ENCODE results near the gene PRKCB. TPM values are rescaled to one million over a fixed set of nuclear protein-coding genes. Genes with fewer than 3 reads are reported as not detected.

PRKCB gene
- total RNA-seq, 1 donor from 2014 or later, result 28.7 TPM

DNA sequence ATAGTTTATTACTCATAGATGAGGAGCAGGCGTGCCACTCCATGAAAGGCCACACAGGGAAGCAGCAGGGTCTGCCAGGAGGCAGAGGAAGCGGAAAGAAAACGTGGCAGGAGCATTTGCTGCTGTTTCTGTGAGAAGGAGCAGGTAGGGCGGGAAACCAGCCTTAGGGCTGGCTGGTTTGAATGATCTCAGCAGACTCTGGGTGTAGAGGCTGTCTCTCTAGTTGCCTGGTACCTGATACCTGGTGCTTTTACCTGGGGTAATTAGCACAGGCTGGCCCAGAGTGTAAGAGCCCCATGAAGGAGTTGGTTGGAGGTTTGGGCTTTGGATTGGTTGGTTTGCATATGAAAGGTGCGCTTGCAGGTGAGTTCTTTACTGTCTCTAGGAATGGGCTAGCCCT, 215.3 kb downstream of the PRKCB start:
- no peak overlapping the region for H3K4me3 Mint-ChIP-seq (ENCODE audit: unreplicated experiment)
- H3K36me3 Mint-ChIP-seq (ENCODE audit: low read depth, unreplicated experiment), result no peaks in the 10 kb centered on the region
- H3K27ac Mint-ChIP-seq (ENCODE audit: unreplicated experiment), result no peak overlapping the region
- no peak for DNase-seq (ENCODE audit: low spot score)
- peaks cover 8% of the 10 kb centered on the region for H3K27me3 Mint-ChIP-seq (ENCODE audit: unreplicated experiment)
- TF ChIP-seq, protein P1, sequence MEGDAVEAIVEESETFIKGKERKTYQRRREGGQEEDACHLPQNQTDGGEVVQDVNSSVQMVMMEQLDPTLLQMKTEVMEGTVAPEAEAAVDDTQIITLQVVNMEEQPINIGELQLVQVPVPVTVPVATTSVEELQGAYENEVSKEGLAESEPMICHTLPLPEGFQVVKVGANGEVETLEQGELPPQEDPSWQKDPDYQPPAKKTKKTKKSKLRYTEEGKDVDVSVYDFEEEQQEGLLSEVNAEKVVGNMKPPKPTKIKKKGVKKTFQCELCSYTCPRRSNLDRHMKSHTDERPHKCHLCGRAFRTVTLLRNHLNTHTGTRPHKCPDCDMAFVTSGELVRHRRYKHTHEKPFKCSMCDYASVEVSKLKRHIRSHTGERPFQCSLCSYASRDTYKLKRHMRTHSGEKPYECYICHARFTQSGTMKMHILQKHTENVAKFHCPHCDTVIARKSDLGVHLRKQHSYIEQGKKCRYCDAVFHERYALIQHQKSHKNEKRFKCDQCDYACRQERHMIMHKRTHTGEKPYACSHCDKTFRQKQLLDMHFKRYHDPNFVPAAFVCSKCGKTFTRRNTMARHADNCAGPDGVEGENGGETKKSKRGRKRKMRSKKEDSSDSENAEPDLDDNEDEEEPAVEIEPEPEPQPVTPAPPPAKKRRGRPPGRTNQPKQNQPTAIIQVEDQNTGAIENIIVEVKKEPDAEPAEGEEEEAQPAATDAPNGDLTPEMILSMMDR (IDR thresholded peaks at IDR 0.05; ENCODE audit: unreplicated experiment), result no peak
- peaks cover 7% of the 10 kb centered on the region for H3K4me1 Mint-ChIP-seq (ENCODE audit: unreplicated experiment)
- H3K9me3 Mint-ChIP-seq (ENCODE audit: unreplicated experiment), result no peaks in the 10 kb centered on the region

DNA sequence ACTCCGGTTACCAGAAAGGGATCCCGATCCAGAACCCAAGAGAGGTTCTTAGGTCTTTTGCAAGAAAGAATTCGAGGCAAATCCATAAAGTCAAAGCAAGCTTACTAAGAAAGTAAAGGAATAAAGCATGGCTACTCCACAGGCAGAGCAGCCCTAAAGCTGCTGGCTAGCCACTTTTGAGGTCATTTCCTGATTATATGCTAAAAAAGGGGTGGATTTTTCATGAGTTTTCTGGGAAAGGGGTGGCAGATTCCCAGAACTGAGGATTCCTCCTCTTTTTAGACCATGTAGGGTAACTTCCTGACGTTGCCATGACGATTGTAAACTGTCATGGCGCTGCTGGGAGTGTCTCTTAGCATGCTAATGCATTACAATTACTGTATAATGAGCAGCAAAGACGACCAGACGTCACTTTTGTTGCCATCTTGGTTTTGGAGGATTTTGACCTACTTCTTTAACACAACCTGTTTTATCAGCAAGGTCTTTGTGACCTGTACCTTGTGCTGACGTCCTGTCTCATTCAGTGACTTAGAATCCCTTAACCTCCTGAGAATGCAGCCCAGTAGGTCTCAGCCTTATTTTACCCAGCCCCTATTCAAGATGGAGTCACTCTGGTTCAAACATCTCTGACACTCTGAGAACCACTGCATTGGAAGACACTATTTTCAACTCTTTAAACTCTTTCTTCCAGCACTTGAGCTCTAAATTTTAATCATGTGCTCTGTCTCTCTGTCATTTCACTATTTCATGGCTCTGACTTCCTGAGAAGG, 216.7 kb downstream of the PRKCB start:
- TF ChIP-seq, protein P1 (IDR thresholded peaks at IDR 0.05; ENCODE audit: unreplicated experiment), result no peak
- Mint-ChIP-seq H3K4me1 (ENCODE audit: unreplicated experiment) (peaks cover 3% of the 10 kb centered on the region), H3K4me3 (ENCODE audit: unreplicated experiment) (no peak overlapping the region), H3K27me3 (ENCODE audit: unreplicated experiment) (peaks cover 8% of the 10 kb centered on the region), H3K36me3 (ENCODE audit: low read depth, unreplicated experiment) (no peaks in the 10 kb centered on the region), H3K9me3 (ENCODE audit: unreplicated experiment) (no peaks in the 10 kb centered on the region), H3K27ac (ENCODE audit: unreplicated experiment) (no peak overlapping the region)
- DNase-seq (ENCODE audit: low spot score), result no peak

DNA sequence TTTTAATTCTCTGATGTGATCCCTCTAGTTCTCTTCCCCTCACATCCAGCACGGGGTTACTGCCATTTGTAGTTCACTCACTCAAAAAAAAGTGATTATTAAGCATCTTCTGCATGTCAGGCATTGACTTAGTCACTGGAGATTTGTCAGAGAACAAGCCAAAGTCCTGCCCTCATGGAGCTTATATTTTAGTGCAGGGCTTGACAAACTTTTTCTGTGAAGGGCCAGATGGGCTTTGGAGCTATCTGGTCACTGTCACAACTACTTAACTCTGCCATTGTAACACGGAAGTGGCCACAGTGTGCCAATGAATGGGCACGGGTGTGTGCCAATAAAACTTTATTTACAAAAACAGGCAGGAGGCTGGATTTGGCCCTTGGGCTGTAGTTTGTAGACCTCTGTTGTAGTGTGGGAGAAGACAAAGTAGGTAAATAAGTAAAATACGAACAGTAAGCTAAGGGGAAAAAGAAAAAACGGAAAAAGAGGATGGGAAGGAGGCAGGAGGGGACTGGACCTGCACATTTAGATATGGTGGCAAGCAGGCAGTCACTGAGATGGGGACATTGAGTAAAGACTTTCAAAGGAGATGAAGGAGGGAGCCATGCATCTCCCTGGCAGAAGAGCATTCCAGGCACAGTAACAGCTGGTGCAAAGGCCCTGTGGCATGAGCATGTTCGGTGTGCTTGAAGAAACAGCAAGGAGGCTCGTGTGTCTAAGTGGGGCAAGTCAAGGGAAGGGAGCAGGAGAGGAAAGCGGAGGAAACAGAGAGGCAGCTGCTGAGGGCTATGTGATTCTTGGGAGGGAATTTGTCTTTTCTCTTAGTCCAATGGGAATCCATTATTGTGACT, 217.5 kb downstream of the PRKCB start:
- Mint-ChIP-seq H3K27ac (ENCODE audit: unreplicated experiment) (no peak overlapping the region), H3K27me3 (ENCODE audit: unreplicated experiment) (peaks cover 8% of the 10 kb centered on the region), H3K36me3 (ENCODE audit: low read depth, unreplicated experiment) (no peaks in the 10 kb centered on the region), H3K9me3 (ENCODE audit: unreplicated experiment) (no peaks in the 10 kb centered on the region), H3K4me1 (ENCODE audit: unreplicated experiment) (peaks cover 3% of the 10 kb centered on the region), H3K4me3 (ENCODE audit: unreplicated experiment) (no peak overlapping the region)
- DNase-seq (ENCODE audit: low spot score), result no peak
- TF ChIP-seq, protein P1 (IDR thresholded peaks at IDR 0.05; ENCODE audit: unreplicated experiment), result no peak

DNA sequence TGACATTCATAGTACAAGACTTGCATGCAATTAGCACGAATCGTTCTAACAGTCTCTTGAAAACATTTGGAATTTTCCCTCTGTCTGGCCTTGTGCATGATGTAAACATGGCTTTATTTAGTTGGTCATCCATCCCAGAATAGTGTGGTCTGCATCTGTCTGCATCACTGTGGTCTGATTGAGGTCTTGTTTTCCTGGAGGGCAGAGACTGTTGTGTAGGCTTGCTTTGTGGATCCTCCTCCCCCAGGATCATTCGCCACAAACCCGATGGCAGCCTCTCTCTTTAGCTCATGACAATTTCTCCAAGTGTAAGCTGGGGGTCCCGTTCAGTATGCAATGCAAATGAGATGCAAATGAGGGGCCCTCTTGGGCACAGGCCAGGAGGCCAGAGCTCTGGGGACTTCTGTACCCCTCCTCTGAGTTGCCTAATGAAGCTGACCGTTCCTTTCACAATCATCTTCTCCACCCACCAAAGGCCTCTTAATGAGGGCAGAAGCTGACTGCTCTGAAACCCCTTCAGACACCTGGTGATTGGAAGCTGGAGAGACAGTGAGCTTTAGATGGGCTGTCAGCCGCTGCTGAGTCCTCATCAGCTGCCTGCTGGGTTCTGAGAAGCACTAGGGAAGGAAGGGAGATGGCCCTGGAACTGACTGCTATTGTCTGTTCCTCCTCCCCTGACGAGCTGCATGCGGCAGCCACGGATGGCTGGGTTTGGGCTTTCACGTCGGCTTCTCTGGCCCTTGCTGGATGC, 219.1 kb downstream of the PRKCB start:
- TF ChIP-seq, protein P1 (IDR thresholded peaks at IDR 0.05; ENCODE audit: unreplicated experiment), result no peak
- Mint-ChIP-seq H3K27ac (ENCODE audit: unreplicated experiment) (no peak overlapping the region), H3K9me3 (ENCODE audit: unreplicated experiment) (no peaks in the 10 kb centered on the region), H3K27me3 (ENCODE audit: unreplicated experiment) (peaks cover 8% of the 10 kb centered on the region), H3K4me1 (ENCODE audit: unreplicated experiment) (peaks cover 3% of the 10 kb centered on the region), H3K36me3 (ENCODE audit: low read depth, unreplicated experiment) (no peaks in the 10 kb centered on the region), H3K4me3 (ENCODE audit: unreplicated experiment) (no peak overlapping the region)
- DNase-seq (ENCODE audit: low spot score), result no peak
